Activated naive CD4-positive, alpha-beta T cell (primary cell): ENCODE measurements around the gene LRP4.

Experiments
- DNase-seq, 4 experiments: peaks; one replicate each; lab custom pipeline; 2025; lab: John Stamatoyannopoulos, UW

The LRP4 gene

GRCh38 chr11:46918788-46919513 lies 601 bp upstream of the LRP4 start:
- DNase-seq = no peak

GRCh38 chr11:46917762-46918082 lies 628 bp downstream of the LRP4 start:
- no peak for DNase-seq

- DNase-seq = no peak
These were observed 1.1 kb downstream of the LRP4 start for GRCh38 chr11:46917109-46917761.

- no peak for DNase-seq
These were observed 1.9 kb downstream of the LRP4 start for GRCh38 chr11:46916286-46917108.

GRCh38 chr11:46914910-46915309 lies 3.4 kb downstream of the LRP4 start:
- no peak for DNase-seq

- no peak for DNase-seq
These were observed 4.0 kb downstream of the LRP4 start for GRCh38 chr11:46914363-46914762.

GRCh38 chr11:46913484-46913883 lies 4.9 kb downstream of the LRP4 start:
- no peak for DNase-seq

GRCh38 chr11:46912526-46913150 lies 5.7 kb downstream of the LRP4 start:
- DNase-seq = no peak

GRCh38 chr11:46907606-46908005 lies 10.7 kb downstream of the LRP4 start:
- no peak for DNase-seq

GRCh38 chr11:46906609-46907041 lies 11.7 kb downstream of the LRP4 start:
- DNase-seq = no peak

- DNase-seq = no peak
These were observed 12.5 kb downstream of the LRP4 start for GRCh38 chr11:46905806-46906205.

GRCh38 chr11:46903846-46904245 lies 14.5 kb downstream of the LRP4 start:
- DNase-seq = no peak

GRCh38 chr11:46902694-46903093 lies 15.7 kb downstream of the LRP4 start:
- no peak for DNase-seq

- no peak for DNase-seq
These were observed 17.2 kb downstream of the LRP4 start for GRCh38 chr11:46901156-46901555.

- DNase-seq = no peak
These were observed 18.1 kb downstream of the LRP4 start for GRCh38 chr11:46900091-46900746.

GRCh38 chr11:46899501-46900025 lies 18.8 kb downstream of the LRP4 start:
- no peak for DNase-seq

GRCh38 chr11:46898396-46899095 lies 19.8 kb downstream of the LRP4 start:
- DNase-seq = no peak

- no peak for DNase-seq
These were observed 21.5 kb downstream of the LRP4 start for GRCh38 chr11:46896719-46897406.

- no peak for DNase-seq
These were observed 22.5 kb downstream of the LRP4 start for GRCh38 chr11:46895821-46896220.

- no peak for DNase-seq
These were observed 23.4 kb downstream of the LRP4 start for GRCh38 chr11:46894961-46895360.

- no peak for DNase-seq
These were observed 23.8 kb downstream of the LRP4 start for GRCh38 chr11:46894506-46894905.
